KG1 (cell line): Measurements from ENCODE around the gene NRG4.
"Not testable (repeated sequence)": the region's sequence is repeated elsewhere in the genome, so short reads cannot be mapped to it uniquely, and the experiment has no call there.

ENCODE experiments used
- DNase-seq: peaks from one replicate; lab custom pipeline; 2025; lab: John Stamatoyannopoulos, UW

Gene NRG4

GRCh38 chr15:75994220-75994619, 18.0 kb downstream of the NRG4 start:
- DNase-seq: no peak

DNA sequence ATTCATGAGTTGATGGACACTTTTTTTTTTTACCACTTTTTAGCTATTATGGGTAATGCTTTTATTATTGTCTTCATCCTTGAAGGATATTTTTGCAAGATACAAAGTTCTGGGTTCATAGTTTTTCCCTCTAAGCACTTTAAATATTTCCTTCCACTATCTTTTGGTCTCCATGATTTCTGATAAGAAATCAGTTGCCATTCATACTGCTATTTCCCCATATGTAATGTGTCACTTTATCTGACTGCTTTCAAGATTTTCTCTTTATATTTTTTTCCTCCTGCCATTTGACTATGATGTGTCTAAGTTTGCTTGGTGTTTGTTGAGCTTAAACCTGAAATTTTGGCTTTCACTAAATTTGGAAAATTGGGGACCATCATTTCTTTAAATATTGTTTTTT, 19.3 kb downstream of the NRG4 start:
- no peak for DNase-seq

DNA sequence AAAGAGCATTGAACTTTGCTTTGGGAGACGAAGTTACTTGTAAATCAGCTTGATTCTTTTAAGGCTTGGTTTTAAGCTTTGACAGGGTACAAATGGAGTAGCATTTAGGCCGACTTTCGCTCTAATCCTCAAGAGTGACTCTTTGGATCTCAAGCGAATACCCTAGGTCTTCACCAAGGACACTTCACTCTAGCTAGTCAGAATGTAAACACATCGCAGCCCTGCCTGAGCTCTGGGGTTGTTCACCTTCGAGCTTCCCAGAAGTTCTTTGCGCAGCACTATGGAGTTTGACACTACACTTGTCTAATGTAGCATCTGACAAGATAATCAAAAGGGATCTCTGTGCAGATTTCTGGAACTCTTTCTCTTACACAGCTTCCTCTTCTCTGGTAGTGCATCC, 22.3 kb downstream of the NRG4 start:
- no peak for DNase-seq

- DNase-seq: no peak
Observed at GRCh38 chr15:75989045-75989444, 23.2 kb downstream of the NRG4 start.

- DNase-seq: no peak
Observed at GRCh38 chr15:75985971-75986370, 26.3 kb downstream of the NRG4 start.

DNA sequence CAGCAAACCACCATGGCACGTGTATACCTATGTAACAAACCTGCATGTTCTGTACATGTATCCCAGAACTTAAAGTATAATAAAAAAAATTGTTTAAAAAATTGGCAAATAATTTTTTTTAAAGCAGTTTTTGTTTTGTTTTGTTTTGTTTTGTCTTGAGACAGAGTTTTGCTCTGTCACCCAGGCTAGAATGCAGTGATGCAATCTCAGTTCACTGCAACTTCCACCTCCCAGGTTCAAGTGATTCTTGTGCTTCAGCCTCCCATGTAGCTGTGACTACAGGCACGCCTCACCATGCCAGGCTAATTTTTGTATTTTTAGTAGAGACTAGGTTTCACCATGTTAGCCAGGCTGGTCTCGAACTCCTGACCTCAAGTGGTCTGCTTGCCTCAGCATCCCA, 27.5 kb downstream of the NRG4 start:
- DNase-seq: not testable (repeated sequence)

DNA sequence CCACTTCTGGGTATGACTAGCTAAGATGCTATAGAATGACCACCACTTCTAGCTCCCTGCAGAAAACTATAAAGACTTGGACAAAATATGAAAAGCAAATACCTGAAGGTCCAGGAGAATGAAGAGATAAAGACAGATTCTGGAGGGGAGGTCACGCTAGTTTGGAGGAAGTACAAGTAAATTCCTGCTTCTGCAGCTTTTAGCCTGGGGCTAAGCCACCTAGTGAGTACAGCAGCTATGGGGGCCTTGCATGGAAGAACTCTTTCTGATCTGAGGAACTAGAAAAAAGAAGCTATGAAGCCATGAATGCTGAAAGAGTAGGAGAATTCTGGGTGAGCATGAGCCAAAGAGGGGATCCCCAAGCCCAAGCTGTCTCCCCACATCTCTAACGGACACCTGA, 29.8 kb downstream of the NRG4 start:
- no peak for DNase-seq

- DNase-seq: no peak
Observed at GRCh38 chr15:75981149-75981815, 30.9 kb downstream of the NRG4 start.

DNA sequence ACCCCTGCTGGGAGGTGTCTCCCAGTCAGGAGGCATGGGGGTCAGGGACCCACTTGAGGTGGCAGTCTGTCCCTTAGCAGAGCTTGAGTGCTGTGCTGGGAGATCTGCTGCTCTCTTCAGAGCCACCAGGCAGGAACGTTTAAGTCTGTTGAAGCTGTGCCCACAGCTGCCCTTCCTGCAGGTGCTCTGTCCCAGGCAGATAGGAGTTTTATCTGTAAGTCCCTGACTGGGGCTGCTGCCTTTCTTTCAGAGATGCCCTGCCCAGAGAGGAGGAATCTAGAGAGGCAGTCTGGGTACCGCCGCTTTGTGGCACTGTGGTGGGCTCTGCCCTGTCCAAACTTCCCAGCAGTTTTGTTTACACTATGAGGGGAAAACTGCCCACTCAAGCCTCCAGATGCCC, 35.5 kb downstream of the NRG4 start:
- not testable (repeated sequence) for DNase-seq

DNA sequence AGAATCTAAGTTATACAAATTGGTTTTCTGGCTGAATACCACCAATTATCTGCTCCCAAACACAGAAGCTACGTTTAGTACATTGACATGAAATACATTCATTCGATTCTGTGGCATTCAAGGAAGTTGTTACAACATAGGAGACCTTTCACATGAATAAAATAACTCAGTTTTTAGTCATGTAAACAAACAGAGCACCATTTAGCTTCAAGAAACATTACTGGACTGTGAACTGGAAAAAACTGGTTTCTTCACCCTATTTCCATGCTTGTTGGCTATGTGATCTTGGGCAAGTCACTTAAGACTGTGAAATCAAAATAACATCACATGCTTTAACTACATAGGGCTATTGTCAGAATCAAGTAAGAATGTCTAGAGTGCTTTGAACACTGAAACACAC, 46.2 kb downstream of the NRG4 start:
- DNase-seq: no peak

DNA sequence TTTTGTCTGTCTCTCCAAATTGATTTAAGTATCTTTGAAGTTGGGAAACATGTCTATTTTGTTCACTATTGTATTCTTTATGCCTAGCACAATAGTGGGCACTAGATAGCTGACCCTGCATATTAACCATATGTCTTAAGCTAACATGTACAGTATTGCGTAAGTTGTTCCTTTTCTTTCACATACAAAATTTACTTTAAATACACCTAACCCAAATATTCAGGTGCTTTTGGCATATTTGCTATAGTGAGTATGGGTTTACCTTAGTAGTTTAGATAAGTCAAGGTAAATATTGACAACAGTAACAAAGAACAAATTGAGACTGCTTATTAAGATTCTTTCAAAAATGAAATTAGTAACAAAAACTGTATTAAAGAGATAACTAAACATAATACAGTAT, 50.9 kb downstream of the NRG4 start:
- no peak for DNase-seq

- DNase-seq: no peak
Observed at GRCh38 chr15:75955720-75956119, 56.5 kb downstream of the NRG4 start.

DNA sequence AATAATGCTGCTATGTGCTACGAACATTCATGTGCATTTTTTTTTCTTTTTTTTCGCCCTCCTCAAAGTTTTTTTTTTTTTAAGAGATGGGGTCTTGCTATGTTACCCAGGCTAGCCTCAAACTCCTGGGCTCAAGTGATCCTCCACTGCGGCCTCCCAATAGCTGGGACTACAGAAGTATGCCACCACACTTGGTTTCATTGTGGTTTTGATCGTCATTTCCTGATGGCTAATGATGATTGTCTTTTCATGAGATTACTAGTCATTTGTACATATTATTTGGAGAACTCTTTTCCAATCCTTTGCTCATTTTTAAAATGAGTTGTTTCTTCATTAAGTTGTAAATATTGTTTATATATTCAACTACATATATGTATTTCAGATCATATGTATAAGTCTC, 59.7 kb downstream of the NRG4 start:
- DNase-seq: no peak

GRCh38 chr15:75948761-75949296, 63.4 kb downstream of the NRG4 start:
- no peak for DNase-seq

- no peak for DNase-seq
Observed at GRCh38 chr15:75947092-75947491, 65.1 kb downstream of the NRG4 start.

DNA sequence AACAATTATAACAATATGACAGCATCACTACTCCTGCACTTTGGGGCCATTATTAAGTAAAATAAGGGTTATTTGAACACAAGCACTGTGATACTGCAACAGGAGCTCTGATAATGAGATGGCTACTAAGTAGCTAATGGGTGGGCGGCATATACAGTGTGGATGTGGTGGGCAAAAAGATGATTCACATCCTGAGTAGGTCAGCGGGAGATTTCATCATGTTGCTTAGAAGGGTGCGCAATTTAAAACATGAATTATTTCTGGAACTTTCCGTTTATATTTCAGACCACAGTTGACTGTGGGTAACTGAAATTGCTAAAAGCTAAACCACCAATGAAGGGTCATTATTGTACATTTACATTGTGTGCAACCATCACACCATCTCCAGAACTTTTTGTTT, 66.3 kb downstream of the NRG4 start:
- DNase-seq: no peak

DNA sequence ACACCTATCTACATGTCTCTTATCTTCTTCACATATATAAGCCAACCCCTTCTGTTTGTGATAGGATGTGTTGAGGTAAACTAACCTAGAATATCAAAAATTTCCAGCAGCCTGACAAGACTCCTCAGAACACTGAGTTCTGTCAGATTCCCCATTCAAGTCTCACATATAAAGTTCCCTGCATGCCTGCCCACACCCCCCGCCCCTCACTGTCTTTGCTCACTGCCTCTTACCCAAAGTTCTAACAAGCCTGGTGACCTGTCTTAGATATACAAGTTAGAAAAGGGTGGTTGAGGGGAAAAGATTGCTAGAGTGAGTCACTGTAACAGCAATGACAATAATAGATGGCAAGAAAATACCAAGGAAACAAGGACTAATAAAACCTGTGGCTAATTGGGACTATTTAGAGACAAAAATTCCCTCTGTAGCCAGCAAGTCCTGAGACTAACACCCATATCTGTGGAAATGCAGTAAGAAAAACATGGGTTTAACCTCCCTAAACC, 68.5 kb downstream of the NRG4 start:
- no peak for DNase-seq

- DNase-seq: no peak
Observed at GRCh38 chr15:75943246-75943645, 69.0 kb downstream of the NRG4 start.

DNA sequence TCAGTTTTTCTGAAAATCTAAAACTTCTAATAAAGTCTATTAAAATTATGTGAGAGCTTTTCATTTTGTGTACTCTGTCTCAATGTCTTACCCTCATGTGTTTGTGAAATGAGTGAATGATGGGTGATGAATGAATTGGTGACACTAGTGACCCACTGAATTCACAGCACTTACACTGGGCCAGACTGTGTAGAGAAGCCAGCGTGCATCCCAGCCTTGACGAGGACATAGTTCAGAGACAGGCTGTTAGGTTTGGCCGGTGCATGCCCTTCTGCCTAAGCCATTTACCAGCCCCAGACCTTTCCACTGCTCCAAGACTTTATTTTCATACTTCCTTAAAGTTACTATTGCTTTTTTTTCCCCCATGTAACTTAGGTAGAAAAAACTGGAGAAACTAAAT, 69.8 kb downstream of the NRG4 start:
- no peak for DNase-seq

- no peak for DNase-seq
Observed at GRCh38 chr15:75930866-75931265, 81.4 kb downstream of the NRG4 start.

DNA sequence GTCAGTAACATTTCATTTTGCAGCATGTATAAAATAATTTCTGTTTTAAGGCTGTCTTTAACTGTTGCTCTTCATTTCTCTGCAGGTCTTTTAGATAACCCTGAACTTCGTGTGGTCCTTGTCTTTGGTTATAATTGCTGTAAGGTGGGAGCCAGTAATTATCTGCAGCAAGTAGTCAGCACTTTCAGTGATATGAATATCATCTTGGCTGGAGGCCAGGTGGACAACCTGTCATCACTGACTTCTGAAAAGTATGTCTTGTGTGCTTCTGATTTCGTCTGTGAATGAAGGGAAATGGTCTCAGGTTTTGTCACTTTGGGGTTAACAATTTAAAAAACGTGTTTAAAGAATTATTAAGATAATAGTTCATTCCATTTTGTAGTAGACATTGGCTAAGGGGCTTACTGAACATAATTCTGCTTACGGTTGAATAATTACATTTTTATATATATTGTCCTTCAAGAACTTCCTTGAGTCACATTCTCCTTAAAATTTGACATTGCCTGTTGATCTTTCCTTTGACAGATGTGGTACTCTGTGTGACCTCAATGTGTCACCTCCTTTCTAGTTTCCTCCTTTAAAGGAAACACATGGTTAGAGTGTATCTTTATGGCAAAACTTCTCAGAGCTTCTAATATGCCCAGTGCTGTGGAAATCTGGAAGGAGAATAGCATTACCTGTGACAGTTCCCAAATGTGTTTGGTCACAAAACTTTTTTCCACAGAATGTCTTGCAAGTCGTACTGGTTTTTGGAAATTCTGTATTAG, 82.2 kb downstream of the NRG4 start:
- DNase-seq: no peak

DNA sequence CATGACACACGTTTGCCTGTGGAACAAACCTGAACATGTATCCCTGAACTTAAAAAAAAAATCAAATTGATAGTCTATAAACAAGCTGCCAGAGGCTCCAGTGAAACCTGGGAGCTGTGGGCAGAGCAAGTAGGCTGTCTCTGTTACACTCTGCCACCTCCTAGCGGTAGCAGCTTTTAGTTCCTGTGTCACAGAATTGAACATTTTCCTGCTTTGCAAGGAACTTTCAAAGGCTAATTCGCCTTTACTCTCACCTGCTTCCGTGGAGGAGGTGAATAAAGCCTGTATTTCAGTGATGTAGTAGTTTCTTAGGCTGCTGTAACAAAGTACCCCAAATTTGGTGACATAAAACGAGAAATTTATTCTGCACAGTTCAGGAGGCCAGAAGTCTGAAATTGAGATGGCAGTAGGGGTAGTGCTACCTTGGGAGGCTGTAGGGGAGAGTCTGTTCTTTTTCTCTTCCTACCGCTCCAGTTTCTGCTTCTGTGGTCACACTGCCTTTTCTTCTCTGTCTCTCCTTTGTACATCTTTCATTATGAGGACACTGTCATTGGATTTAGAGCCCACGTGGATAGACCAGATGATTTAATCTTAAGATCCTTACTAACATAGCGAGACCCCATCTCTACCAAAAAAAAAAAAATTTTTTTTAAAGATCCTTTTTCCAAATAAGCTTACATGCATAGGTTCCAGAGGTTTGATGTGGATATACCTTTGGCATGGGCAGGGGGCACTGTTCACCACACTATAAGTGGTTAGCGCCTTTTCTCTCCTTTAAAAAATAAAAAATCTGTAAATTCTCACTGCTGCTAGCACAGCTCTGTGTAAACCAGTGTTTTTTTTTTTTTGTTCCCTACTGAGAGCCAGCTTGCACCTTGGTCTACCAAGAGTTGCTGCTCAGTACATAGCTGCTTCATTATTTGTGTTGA, 83.3 kb downstream of the NRG4 start:
- no peak for DNase-seq
